GM19351 (cell line): ENCODE data around the gene AAR2.

Experiments
- ATAC-seq: cut with Tn5 transposase; IDR thresholded peaks from one replicate; pipeline ENCODE4 v1.9.1; 2021; ENCODE audit warnings: mild to moderate bottlenecking, moderate library complexity; ENCODE audit not compliant: unreplicated experiment

Gene AAR2

DNA sequence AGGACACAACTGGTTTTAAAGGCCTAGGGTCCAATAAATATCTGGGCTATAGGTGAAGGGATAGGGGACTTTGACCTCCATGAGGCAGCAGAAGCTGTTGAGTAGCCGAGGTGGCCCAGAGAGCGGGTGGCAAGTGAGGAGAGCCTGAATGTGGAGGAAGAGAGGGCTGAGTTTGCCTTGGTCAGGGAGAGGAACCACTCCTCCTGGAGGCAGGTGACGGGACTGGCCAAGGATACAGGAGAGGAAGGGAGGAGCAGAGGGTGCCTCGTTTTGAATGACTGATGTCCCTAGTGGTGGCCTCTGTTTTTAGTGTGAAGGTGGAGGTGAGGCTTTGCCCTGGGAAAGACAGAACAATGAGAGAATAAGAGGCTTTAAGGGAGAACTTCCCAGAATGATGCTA is 19.1 kb upstream of the AAR2 start:
- no peak for ATAC-seq

DNA sequence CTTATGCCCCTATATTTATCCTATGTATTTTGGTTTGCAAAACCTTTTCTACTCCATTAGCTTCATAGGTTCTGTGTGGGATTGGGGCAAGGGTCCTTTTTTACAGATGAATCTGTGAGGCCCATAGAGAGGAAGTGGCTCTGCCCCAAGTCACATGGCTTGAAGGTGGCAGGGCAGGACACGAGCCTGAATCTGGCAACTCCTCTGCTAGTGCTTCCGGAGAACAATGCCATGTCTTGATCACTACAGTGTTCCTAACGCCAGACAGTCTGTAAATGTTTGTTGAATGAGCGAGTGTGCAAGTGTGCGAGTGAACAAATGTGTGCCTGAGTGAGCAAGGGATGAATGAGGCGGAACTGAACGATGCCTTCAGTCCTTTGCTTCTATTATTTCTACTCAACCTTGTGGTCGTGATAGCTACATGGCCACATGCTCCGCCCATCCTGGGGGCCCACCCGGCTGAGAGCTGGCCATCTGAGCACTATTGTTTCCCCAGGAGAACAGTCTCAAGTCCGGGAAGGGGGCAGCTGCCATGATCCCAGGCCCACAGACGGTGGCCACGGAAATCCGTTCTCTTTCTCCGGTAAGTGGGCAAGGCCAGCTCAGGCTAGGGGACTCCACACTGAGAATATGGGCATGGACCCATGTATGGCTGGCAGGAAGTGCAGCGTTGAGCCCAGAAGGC is 17.8 kb upstream of the AAR2 start:
- no peak for ATAC-seq

DNA sequence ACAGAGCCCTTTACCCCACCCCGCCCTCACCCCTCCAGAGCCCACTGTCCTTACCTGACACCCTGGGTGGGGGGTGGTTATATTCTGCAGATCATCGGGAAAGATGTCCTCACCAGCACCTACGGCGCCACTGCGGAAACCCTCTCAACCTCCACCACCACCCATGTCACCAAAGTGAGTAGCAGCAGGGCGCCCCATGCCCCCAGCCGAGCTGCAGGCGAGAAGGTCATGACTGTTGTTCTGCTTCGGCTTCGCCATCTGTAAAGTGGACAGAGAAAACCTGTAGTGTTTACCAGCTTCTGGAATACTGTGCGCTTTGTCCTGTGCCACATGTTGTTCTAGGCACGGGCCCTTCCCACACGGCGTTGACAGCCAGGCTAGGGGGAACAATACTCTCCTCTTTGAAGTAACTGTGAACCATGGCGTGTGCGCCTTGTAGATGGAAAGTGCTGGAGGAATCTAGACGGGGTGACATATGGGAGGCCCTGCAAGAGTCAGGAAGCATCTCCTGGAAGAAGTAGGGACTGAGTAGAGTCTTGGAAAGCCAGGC is 16.5 kb upstream of the AAR2 start:
- ATAC-seq = no peak

DNA sequence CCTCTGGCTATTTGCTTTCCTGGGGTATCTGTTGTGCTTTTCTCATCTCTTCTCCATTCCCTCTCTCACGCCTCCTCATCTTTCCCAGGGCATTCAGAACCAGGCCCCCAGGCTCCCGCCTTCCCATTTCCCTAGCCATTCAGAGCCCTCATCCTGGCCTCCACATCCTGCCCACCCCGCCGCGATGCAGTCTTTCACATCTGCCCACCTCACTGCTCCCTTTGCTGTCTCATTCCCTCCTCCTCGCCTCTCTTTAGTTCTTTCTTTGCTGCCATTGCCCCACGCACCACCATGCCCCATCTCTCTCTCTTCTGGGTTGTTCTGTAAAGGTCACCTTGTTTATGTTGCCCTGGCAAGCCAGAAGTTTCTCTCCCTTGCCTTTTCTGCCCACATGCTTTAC is 10.6 kb upstream of the AAR2 start:
- ATAC-seq = no peak

DNA sequence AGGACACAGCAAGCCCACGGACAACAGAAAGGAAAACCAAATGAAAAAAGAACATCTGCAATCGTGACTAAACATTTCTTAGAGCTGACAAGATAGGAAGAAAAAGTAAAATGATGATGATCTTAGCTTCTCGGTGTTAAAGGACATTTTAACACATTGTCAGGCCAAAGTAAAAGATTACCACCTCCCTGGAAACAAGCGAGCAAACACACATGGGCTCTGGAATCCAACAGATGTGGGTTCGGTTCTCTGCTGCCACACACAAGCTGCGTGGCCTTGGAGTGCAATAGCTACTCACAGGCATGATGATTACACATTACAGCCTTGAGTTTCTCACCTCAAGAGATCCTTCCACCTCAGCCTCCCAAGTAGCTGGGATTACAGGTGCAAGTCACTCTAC is 7.5 kb upstream of the AAR2 start:
- no peak for ATAC-seq

DNA sequence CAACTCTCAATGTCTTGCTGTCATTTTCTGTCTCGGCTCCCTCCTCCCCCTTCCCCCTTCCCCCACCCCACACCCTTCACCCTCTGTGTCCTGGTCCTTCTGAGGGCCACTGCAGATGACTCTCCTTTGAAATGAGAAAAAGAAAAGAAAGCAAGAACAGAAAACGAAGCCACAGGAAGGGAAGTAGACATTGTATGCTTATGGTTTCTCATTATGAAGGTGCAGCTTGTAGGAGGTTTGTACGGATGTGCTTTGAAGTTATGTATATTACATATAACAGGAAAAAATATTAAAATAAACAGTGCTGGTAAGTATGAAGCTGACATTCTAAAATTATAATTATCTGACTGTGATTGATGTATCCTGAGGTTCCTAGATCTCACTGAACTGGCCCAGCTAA is 6.3 kb upstream of the AAR2 start:
- no peak for ATAC-seq

DNA sequence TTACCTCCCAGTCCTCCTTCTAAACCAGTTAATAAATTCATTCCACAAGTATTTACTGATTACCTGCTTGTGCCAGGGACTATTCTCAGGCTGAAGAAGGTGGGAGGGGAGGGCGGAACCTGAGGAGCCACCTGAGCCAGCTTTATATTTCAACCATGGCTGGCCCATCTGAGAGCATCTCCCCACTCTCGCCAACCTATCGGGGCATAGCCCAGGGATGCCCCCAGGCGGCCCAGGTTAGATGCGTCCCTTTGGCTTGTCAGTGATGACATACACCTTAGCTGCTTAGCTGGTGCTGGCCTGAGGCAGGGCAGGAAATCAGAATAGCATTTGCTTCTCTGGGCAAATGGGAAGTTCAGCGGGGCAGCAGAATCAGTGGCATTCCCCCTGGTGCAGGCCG is 4.9 kb upstream of the AAR2 start:
- no peak for ATAC-seq

DNA sequence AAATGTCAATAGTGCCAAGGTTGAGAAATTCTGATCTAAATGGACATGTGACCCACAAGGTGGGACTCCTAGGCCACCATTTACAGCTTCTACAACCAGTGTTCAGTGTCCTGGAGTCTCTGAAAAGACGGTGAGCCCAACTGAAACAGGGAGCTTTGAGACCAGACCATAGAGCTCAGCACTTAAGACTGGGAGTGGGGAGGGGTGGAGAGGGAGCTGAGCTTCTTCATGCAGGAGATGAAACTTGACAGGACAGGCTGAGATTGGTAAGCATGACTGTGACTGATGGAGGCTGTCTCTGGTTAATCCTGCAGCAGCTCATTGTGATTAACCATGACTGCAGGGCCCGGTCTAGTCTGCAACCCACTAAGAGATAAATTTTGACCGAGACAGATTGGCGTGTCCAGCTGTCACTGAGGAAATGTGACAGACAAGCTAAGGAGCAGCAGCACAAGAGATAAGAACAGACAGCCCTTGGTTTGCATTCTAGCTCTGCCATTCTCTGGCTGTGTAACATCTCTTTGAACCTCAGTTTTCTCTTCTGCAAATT is 1.4 kb upstream of the AAR2 start:
- no peak for ATAC-seq

DNA sequence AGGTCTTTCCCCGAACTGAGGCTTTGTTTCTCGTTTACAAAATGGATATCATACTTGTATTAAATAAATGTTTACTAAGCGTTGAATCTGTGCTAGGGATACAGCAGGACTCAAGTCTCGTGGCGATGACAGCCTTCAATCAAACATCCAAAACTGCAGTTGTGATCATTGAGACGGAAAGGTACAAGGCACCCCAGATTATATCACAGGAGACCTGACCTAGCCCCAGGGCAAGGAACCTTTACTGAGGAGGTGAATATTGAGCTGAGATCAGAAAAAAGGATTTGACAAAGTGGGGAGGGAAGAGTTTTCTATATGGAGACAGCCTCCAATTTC is 476 bp downstream of the AAR2 start:
- ATAC-seq = no peak

DNA sequence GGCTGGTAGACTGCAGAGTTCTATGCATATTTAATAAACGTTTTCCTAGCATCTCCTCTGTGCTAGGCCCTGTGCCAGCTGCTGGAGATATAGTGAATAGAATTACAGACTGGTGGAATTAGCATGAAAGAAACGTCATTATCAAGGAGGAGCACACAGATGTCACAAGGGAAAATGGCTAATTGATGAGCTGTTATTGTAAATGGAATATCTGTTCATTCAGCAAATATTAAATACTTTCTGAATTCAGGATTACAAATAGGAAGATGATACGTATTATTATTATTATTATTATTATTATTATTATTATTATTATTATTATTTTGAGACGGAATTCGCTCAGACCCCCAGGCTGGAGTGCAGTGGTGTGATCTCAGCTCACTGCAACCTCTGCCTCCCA is 1.2 kb downstream of the AAR2 start:
- ATAC-seq = no peak

DNA sequence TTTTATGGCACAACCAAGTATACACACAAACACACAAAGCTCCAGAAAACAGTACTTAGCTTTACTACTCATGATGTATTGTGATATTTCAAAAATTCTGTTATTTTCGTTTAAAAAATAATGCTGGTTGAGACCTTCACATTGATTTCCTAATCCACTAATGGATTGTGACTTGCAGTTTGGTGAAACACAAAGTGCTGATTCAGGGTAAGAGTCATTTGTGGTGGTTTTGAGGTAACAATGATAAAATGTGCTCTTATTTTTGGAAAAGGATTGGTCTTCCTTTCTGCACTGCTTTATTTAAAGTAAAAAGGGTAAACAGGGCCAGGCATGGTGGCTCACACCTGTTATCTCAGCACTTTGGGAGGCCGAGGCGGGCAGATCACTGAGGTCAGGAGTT is 1.9 kb downstream of the AAR2 start:
- ATAC-seq = no peak

DNA sequence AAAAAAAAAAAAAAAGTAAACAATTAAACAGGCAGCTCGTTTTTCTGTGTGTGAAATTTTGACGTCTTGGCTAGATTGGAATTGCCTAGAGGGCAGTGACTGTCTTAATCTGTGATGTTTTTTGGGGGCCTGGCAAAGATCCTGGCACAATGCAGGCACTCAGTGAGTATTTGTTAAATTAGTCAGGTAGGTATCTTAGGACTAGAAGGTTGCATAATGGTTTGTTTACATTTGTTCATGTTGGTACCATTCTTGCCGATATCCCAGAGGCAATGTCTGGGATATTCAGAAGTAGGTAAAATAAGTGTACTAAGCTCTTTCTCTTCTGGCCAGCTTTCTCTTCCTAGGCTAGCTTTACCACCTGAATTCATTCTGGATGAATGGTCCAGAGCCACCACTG is 2.5 kb downstream of the AAR2 start:
- ATAC-seq = no peak

DNA sequence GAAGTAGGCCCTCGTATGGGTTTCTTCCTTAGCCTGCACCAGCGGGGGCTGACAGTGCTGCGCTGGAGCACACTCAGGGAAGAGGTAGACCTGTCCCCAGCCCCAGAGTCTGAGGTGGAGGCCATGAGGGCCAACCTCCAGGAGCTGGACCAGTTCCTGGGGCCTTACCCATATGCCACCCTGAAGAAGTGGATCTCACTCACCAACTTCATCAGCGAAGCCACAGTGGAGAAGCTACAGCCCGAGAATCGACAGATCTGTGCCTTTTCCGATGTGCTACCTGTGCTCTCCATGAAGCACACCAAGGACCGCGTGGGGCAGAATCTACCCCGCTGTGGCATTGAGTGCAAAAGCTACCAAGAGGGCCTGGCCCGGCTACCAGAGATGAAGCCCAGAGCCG is 3.8 kb downstream of the AAR2 start:
- no peak for ATAC-seq

DNA sequence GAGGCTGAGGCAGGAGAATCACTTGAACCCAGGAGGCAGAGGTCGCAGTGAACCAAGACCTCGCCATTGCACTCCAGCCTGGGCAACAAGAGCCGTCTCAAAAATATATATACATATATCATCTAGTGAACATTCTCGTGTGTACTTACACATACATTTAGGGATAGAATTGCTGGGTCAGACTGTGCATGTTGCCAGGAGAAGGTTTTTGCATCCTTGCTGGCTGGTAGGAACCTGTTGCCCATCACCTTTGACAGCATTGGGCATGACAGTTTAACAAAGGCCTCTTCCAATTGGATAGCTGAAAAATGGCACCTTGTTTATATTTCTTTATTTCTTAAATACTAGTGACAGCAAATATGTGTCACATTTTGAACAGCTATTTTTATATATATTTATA is 5.4 kb downstream of the AAR2 start:
- ATAC-seq = no peak

DNA sequence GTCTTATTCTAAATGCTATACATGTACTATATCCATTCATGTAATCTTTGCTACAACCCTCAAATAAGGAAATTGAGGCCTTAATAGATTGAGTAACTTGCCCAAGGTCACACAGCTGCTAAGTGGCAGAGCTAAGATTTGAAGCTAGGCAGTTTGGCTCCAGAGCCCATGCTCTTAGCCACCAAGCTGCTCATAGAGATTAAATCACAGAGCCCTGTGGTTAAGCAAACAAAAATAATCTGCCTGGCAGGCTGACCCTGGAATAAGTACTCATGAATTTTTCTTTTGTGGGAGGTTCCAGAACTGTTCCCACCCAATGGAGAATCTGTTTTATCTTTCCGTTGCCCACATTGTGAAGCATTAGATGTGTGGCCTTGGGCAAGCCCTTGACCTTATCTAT is 7.4 kb downstream of the AAR2 start:
- ATAC-seq = no peak

DNA sequence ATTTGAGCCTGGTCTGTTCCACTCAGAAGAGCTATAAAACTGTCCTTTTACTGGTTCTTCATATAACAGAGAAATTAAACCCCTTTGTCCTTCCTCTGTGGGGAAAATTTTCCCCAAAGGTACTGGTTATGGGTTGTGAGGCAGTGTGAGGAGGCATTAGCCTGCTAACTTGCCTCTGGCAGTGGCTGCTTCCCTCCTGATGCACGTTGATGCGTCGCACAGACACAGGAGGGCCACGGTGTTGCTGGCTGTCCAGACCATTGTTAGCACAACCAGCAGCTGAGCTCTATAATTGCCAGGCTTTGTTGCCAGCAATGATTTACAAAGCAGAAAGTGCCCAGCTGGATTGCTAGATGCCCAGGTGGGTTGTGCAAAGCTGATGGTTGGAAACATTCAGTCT is 10.1 kb downstream of the AAR2 start:
- no peak for ATAC-seq

DNA sequence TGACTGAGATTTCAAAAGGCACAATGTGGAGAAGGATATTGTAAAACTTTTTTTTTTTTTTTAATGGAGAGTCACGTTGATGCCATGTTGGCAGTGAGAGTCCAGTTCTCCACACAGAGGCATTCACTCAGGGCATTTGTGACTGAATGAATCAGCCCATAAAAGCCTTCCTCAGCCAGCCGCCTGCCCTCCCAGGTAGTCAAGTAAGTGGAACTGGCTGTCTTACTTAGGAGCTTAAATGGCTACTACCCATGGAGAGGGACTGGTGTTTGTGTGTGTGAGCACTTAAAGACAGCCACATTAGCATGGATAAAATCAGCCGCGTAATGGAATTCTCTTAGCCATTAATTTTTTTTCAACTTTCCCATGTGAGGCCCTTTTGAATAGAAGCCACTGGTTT is 12.6 kb downstream of the AAR2 start:
- ATAC-seq = no peak

DNA sequence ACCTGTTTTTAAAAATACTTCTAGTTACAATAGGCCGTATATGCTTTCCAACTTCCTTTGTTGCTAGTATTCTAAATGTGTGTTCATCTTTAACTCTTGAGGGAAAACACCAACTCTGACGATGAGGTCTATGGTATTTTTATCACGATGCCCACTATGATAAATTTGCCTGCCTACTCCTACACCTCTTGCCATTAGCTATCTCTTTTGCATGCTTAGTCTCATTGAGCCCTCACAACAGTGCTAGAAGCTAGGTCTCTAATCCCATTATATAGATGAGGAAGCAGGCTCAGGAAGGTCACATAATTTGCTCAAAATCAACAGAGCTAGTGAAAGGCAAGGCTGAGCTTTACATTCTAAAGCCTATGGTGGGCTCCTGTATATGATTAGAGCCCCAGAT is 13.2 kb downstream of the AAR2 start:
- ATAC-seq = no peak

DNA sequence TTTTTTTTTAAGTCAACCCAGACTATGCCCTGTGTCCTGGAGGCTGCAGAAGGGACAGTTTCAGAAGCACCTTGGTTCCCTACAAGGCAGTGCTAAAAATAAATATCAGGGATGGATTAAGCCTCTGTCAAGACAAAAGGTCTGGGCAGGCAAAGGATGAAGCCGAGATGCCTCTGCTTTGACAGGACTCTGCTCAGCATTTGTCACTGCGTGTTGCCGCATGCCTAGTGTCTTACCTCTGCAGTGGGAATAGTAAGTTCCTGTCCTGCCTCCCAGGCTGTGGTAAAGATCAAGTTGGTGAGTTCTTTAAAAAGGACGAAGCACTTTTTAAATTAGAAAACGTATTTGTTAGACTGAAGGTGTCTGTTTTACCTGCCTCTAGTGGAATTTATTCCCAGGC is 15.1 kb downstream of the AAR2 start:
- ATAC-seq = no peak

DNA sequence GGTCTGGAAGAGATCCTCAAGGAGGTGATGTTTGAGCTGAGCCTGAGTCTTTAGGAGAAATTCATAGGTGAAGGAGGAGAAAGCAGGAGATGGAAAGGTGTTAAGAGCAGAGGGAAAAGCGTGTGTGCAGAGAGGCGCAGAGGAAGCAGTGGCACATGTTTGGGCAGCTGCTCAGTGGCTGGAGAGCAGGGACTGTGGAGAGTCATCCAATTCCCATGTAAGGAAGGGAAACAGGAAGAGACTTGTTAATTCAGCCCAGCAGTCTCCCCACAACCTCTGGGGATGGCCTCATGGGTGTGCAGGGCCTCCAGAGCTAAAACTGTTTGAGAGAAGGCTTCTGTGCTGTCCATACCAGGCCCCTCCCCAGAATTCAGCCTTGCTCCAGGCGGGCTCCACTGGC is 16.2 kb downstream of the AAR2 start:
- no peak for ATAC-seq

DNA sequence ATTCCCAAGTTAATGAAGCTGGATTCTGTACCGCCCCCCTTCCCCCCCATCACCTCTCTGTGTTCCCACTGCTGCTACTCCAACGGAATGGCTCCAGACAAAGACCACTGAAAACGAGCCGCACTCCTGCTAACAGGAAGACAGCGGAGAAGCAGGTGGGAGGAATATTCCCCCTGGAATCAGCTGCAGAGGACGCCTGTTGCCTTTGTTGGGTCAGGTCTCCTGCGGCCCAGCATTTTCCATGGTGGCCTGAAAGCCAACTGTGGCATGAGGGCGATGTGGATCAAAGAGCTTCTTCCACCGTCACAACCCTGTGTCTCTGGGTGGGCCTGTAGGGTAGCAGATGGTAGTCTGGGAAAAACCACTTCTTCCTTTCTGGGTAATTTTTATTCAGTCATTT is 16.8 kb downstream of the AAR2 start:
- ATAC-seq = no peak

DNA sequence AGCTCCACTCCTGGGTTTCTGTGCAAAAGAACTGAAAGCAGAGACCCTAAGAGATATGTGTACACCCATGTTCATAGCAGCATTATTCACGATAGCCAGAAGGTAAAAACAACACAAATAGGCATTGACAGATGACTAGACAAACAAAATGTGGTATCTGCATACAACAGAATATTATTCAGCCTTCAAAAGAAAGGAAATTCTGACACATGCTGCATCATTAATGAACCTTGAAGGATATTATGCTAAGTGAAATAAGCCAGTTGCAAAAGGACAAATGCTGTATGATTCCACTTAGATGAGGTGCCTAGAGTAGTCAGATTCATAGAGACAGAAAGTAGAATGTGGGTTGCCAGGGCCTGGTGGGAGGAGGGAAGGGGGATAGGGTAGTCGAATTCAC is 17.8 kb downstream of the AAR2 start:
- no peak for ATAC-seq

DNA sequence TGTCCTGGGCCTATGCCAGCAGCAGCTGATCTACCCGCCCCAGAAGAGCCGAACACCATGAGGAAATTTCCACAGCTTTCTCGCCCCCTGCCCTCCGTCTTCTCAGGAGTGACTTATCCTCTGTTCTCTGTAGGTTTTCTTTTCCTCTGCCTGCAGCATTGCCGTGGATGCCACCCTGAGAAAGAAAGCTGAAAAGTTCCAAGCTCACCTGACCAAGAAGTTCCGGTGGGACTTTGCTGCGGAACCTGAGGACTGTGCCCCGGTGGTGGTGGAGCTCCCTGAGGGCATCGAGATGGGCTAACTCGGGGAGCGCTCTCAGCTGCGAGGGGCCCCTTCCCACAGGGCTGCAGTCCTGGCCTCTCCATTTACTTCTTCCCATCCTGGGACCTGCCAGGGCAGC is 19.2 kb downstream of the AAR2 start:
- ATAC-seq = no peak
